Measurements from ENCODE around the gene TMEM30A. TPM values are rescaled to one million over a fixed set of nuclear protein-coding genes. Genes with fewer than 3 reads are reported as not detected.
A peak's percentile ranks its signal among the peaks of the same experiment; 100 is the strongest.

TMEM30A gene
- total RNA-seq, 2 donors from 2014 or later: 56.2 to 63.9 TPM

- Mint-ChIP-seq H3K4me1 (ENCODE audit: low read depth) (peaks cover 25% of the 10 kb centered on the region), H3K27me3 (ENCODE audit: low read depth) (no peaks in the 10 kb centered on the region), H3K4me3 (peak overlapping the region in 1 of 2 donors; percentile 3), H3K27ac (peak overlapping the region; percentile 30), H3K36me3 (ENCODE audit: insufficient read depth in 2 of 2) (peaks cover 2 to 19% of the 10 kb centered on the region in 2 donors), H3K9me3 (no peaks in the 10 kb centered on the region)
- ATAC-seq (replicated peaks in 1 of 2) (peak; percentile 66 to 87), DNase-seq (peak in 1 of 2 donors; percentile 11)
These were observed 16.2 kb downstream of the TMEM30A start for GRCh38 chr6:75268121-75268987.

- no peak overlapping the region for H3K4me3 Mint-ChIP-seq
- peaks cover 25% of the 10 kb centered on the region for H3K4me1 Mint-ChIP-seq (ENCODE audit: low read depth)
- no peaks in the 10 kb centered on the region for H3K27me3 Mint-ChIP-seq (ENCODE audit: low read depth)
- peak overlapping the region; percentile 51 for H3K27ac Mint-ChIP-seq
- no peak for ATAC-seq (replicated peaks in 1 of 2)
- DNase-seq: no peak
- H3K36me3 Mint-ChIP-seq (ENCODE audit: insufficient read depth in 2 of 2): peaks cover 7 to 14% of the 10 kb centered on the region in 2 donors
- H3K9me3 Mint-ChIP-seq: no peaks in the 10 kb centered on the region
These were observed 17.1 kb downstream of the TMEM30A start for GRCh38 chr6:75267461-75267860.

DNA sequence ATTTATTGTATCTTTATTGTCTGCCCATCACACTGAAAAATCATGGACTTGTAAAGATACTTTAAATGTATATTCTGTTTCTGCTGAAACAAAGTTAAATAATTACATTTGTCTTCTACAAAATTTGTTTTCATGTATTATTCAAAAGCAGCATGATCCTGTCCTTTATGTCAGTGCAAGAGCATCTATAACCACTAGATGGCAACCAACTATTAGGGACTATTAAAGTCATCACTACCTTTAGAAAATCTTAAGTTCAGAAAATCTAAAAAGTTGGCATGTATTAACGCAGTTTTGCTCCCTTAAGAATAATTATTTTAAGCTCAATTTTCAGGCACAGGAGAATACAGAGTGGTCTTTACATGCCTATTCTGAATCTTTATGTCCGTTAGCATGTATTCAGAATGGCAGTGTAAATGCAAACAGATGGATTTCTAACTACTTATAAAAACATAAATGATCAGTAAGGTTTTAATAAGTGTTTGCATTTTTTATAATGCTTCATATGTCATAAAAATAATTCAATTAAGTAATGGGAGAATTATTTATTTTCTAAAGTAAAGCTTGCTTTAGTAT lies 17.8 kb downstream of the TMEM30A start:
- Mint-ChIP-seq H3K4me3 (no peak overlapping the region), H3K27me3 (ENCODE audit: low read depth) (no peaks in the 10 kb centered on the region), H3K27ac (no peak overlapping the region), H3K36me3 (ENCODE audit: insufficient read depth in 2 of 2) (peaks cover 6 to 8% of the 10 kb centered on the region in 2 donors), H3K9me3 (no peaks in the 10 kb centered on the region), H3K4me1 (ENCODE audit: low read depth) (peaks cover 23% of the 10 kb centered on the region)
- DNase-seq: no peak
- peak in 1 of 2 donors; percentile 50 for ATAC-seq (replicated peaks in 1 of 2)

GRCh38 chr6:75263401-75263750 lies 21.2 kb downstream of the TMEM30A start:
- no peak overlapping the region for H3K4me3 Mint-ChIP-seq
- DNase-seq (no peak), ATAC-seq (replicated peaks in 1 of 2) (no peak)
- H3K4me1 Mint-ChIP-seq (ENCODE audit: low read depth): peaks cover 9% of the 10 kb centered on the region
- no peaks in the 10 kb centered on the region for H3K27me3 Mint-ChIP-seq (ENCODE audit: low read depth)
- peaks cover 4 to 10% of the 10 kb centered on the region in 2 donors for H3K36me3 Mint-ChIP-seq (ENCODE audit: insufficient read depth in 2 of 2)
- H3K27ac Mint-ChIP-seq: peak overlapping the region; percentile 92
- H3K9me3 Mint-ChIP-seq: no peaks in the 10 kb centered on the region

- peaks cover 5% of the 10 kb centered on the region for H3K4me1 Mint-ChIP-seq (ENCODE audit: low read depth)
- no peaks in the 10 kb centered on the region for H3K9me3 Mint-ChIP-seq
- peaks cover 4 to 10% of the 10 kb centered on the region in 2 donors for H3K36me3 Mint-ChIP-seq (ENCODE audit: insufficient read depth in 2 of 2)
- H3K27me3 Mint-ChIP-seq (ENCODE audit: low read depth): no peaks in the 10 kb centered on the region
- peak overlapping the region; percentile 92 for H3K27ac Mint-ChIP-seq
- no peak overlapping the region for H3K4me3 Mint-ChIP-seq
- DNase-seq (no peak), ATAC-seq (replicated peaks in 1 of 2) (no peak)
These were observed 21.7 kb downstream of the TMEM30A start for GRCh38 chr6:75262716-75263400.

DNA sequence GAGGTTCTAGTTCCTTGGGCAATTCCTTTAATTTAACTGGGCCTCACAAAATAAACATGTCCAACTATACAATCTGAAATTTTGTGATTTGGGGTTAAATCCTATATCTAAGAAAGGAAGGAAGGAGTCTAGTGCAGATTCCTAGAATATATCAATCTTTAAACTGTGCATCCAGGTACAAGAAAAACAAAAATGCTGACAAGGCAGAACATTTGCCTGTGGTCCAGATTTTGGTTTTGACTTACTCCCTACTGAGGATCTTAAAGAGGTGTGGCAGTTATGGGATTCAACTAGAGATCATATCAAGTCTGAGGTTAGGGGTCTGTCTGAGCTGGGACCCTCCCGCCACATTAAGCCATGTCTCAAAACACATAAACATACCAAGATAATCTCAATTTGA lies 23.3 kb downstream of the TMEM30A start:
- no peaks in the 10 kb centered on the region for H3K27me3 Mint-ChIP-seq (ENCODE audit: low read depth)
- no peaks in the 10 kb centered on the region for H3K9me3 Mint-ChIP-seq
- no peak overlapping the region for H3K27ac Mint-ChIP-seq

GRCh38 chr6:75257343-75258087 lies 27.1 kb downstream of the TMEM30A start:
- Mint-ChIP-seq H3K36me3 (ENCODE audit: insufficient read depth in 2 of 2) (peaks cover 0 to 9% of the 10 kb centered on the region in 2 donors), H3K9me3 (no peaks in the 10 kb centered on the region), H3K27me3 (ENCODE audit: low read depth) (no peaks in the 10 kb centered on the region), H3K27ac (no peak overlapping the region), H3K4me1 (ENCODE audit: low read depth) (peaks cover 4% of the 10 kb centered on the region), H3K4me3 (no peak overlapping the region)
- ATAC-seq (replicated peaks in 1 of 2) (no peak), DNase-seq (no peak)

More for the DNA sequence above, 23.3 kb downstream of the TMEM30A start:
- H3K4me3 Mint-ChIP-seq: no peak overlapping the region
- peaks cover 4 to 10% of the 10 kb centered on the region in 2 donors for H3K36me3 Mint-ChIP-seq (ENCODE audit: insufficient read depth in 2 of 2)
- DNase-seq (no peak), ATAC-seq (replicated peaks in 1 of 2) (no peak)
- H3K4me1 Mint-ChIP-seq (ENCODE audit: low read depth): peaks cover 4% of the 10 kb centered on the region

DNA sequence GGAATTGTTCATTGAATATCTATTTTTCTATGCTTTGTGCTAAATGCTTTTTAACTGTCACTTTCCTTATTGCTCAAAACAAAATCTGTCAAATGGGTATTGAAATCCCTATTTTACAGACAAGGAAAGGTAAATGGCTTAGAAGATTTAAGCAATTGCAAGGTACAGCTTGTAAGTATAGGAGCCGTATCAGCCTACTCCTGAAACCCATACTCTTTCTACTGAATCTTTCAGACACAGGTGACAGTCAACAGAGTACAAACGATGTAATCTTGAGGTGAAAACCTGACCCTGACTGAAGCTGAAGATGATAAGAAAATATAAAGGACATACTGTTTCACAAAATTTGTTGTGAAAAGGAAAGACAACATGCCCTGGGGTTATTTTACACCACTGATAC lies 34.0 kb downstream of the TMEM30A start:
- Mint-ChIP-seq H3K9me3 (no peaks in the 10 kb centered on the region), H3K36me3 (ENCODE audit: insufficient read depth in 2 of 2) (peaks cover 0 to 1% of the 10 kb centered on the region in 2 donors), H3K4me1 (ENCODE audit: low read depth) (no peaks in the 10 kb centered on the region), H3K27me3 (ENCODE audit: low read depth) (peaks cover 14% of the 10 kb centered on the region), H3K27ac (no peak overlapping the region), H3K4me3 (no peak overlapping the region)
- DNase-seq: no peak
- peak in 1 of 2 donors; percentile 28 for ATAC-seq (replicated peaks in 1 of 2)

DNA sequence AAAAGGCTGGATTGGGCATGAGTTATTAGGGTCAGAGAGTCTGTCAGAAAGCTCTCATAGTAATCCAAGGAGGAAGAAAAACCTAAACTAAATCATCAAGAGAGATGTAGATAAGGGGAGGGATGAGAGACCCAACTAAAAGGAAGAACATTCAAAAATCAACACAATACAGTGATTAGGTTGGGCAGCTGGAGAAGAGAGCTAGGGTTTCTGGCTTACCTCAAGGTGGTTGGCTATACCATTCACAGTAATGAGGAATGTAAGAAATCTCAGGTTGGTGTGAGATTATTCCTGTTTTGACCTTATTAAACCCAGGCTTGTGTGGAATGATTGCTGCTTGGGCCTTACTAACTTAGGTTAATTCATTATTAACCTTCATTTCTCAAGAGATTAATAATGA lies 34.8 kb downstream of the TMEM30A start:
- H3K9me3 Mint-ChIP-seq: no peaks in the 10 kb centered on the region
- H3K27ac Mint-ChIP-seq: no peak overlapping the region
- DNase-seq (no peak), ATAC-seq (replicated peaks in 1 of 2) (no peak)
- H3K36me3 Mint-ChIP-seq (ENCODE audit: insufficient read depth in 2 of 2): peaks cover 0 to 1% of the 10 kb centered on the region in 2 donors
- no peak overlapping the region for H3K4me3 Mint-ChIP-seq
- H3K4me1 Mint-ChIP-seq (ENCODE audit: low read depth): peaks cover 3% of the 10 kb centered on the region
- peaks cover 22% of the 10 kb centered on the region for H3K27me3 Mint-ChIP-seq (ENCODE audit: low read depth)

GRCh38 chr6:75246386-75246785 lies 38.2 kb downstream of the TMEM30A start:
- H3K27ac Mint-ChIP-seq: peak overlapping the region; percentile 20
- DNase-seq: no peak

GRCh38 chr6:75244063-75244584 lies 40.5 kb downstream of the TMEM30A start:
- Mint-ChIP-seq H3K27me3 (ENCODE audit: low read depth) (peaks cover 24% of the 10 kb centered on the region), H3K9me3 (no peaks in the 10 kb centered on the region), H3K27ac (peak overlapping the region; percentile 99), H3K36me3 (ENCODE audit: insufficient read depth in 2 of 2) (peaks cover 5 to 20% of the 10 kb centered on the region in 2 donors), H3K4me1 (ENCODE audit: low read depth) (peaks cover 36% of the 10 kb centered on the region), H3K4me3 (peak overlapping the region; percentile 93 to 96)
- peak in 1 of 2 donors; percentile 15 for DNase-seq
- no peak for ATAC-seq (replicated peaks in 1 of 2)

More at GRCh38 chr6:75246386-75246785, 38.2 kb downstream of the TMEM30A start:
- Mint-ChIP-seq H3K4me1 (ENCODE audit: low read depth) (peaks cover 21% of the 10 kb centered on the region), H3K4me3 (no peak overlapping the region), H3K27me3 (ENCODE audit: low read depth) (peaks cover 24% of the 10 kb centered on the region), H3K36me3 (ENCODE audit: insufficient read depth in 2 of 2) (peaks cover 2 to 4% of the 10 kb centered on the region in 2 donors), H3K9me3 (no peaks in the 10 kb centered on the region)
- no peak for ATAC-seq (replicated peaks in 1 of 2)

- Mint-ChIP-seq H3K27me3 (ENCODE audit: low read depth) (peaks cover 24% of the 10 kb centered on the region), H3K4me1 (ENCODE audit: low read depth) (peaks cover 41% of the 10 kb centered on the region), H3K36me3 (ENCODE audit: insufficient read depth in 2 of 2) (peaks cover 6 to 20% of the 10 kb centered on the region in 2 donors), H3K27ac (peak within 1 kb of the TSS; percentile 99), H3K9me3 (no peaks in the 10 kb centered on the region), H3K4me3 (peak within 1 kb of the TSS; percentile 93 to 96)
- ATAC-seq (replicated peaks in 1 of 2) (peak; percentile 92 to 97), DNase-seq (peak; percentile 83 to 89)
These were observed 41.1 kb downstream of the TMEM30A start, which contains the start of gene COX7A2 for GRCh38 chr6:75243333-75244062. Gene COX7A2, minus strand, starts transcription at chr6:75243801. Its CDS starts 67 bp downstream, at chr6:75243734.

Measured in activated T-cell treated with anti-CD3 and anti-CD28 coated beads, Interleukin-2, amount 50 U/mL, for 72 hours (primary cell).